A673 (cell line): Measurements from ENCODE around the gene MYBL2.

Experiments used
- CTCF ChIP-seq: fragments of 300-800, 200-600 bp; sonication (generic); conservative IDR thresholded peaks from 2 replicates; pipeline ENCODE4 v1.5.1; 2017; ENCODE audit warnings: low read depth, mild to moderate bottlenecking, antibody characterized with exemption, low read length, moderate library complexity, mixed read lengths
- EZH2 ChIP-seq: fragments of 200-600 bp; sonication (generic); IDR thresholded peaks from 2 replicates; pipeline ENCODE4 v1.6.1; 2017; ENCODE audit warnings: borderline replicate concordance, low read depth, mild to moderate bottlenecking, mixed read lengths, antibody characterized with exemption, low read length; ENCODE audit not compliant: poor library complexity, severe bottlenecking

GRCh38 chr20:43631598-43631997 is 35.3 kb upstream of the MYBL2 start:
- TF ChIP-seq EZH2, result no peak
- TF ChIP-seq CTCF, result no peak
